HCT116 (cell line): ENCODE data around the gene PROSER2. TPM values are rescaled to one million over a fixed set of nuclear protein-coding genes. Genes with fewer than 3 reads are reported as not detected.

Experiments
- ATAC-seq: fragments of 200-7000 bp; cut with Tn5 transposase; 2 replicates; pipeline ENCODE4 v1.9.1; 2020; ENCODE audit warnings: mild to moderate bottlenecking, moderate library complexity
- BruUV-seq: library from RNA; stranded (reverse); fragments of 400-500 nt; replicated peaks from 2 replicates; lab custom pipeline; 2021; lab: Mats Ljungman, UMichigan
- CTCF ChIA-PET: fragments of 300-600 bp; sonication (Branson Sonifier 250); formaldehyde crosslinking; loops from one replicate; lab custom pipeline; 2021; ENCODE audit warnings: antibody characterized with exemption; lab: Charles Lee
- POLR2A ChIA-PET: fragments of 300-600, 350-600 bp; sonication (Branson Sonifier 250); formaldehyde crosslinking; loops from one replicate; lab custom pipeline; 2021; ENCODE audit warnings: antibody characterized with exemption; lab: Charles Lee
- RAD21 ChIA-PET, 2 experiments: fragments of 300-600 bp; sonication (Branson Sonifier 250); formaldehyde crosslinking; loops; one replicate each; lab custom pipeline; 2023; ENCODE audit warnings: low total read pairs in 2 of 2; ENCODE audit not compliant: uncharacterized antibody in 2 of 2, unreplicated experiment in 2 of 2, low non-redundant PET in 1 of 2; lab: Charles Lee
- DNase-seq: peaks from one replicate; pipeline ENCODE4 v3.0.0-alpha.2; 2010; ENCODE audit warnings: low read depth, low spot score
- H2AFZ ChIP-seq: fragments of 200-600 bp; shearing (Covaris generic), sonication (generic); 2 replicates; pipeline ENCODE4 v1.6.1; 2017; ENCODE audit warnings: low read depth, mixed run types, mixed read lengths, antibody characterized with exemption, low read length; ENCODE audit not compliant: poor library complexity, severe bottlenecking
- H3K27ac ChIP-seq: 2 replicates; pipeline ENCODE4 v1.5.1; 2012; ENCODE audit warnings: low read depth, low read length
- H3K27me3 ChIP-seq: fragments of 200-600 bp; sonication (generic); 2 replicates; pipeline ENCODE4 v1.6.1; 2016; ENCODE audit warnings: mixed run types, low read length, mixed read lengths; ENCODE audit not compliant: insufficient read depth
- H3K36me3 ChIP-seq, 2 experiments: fragments of 200-500 bp in 1 of 2; fragments of 200-600 bp in 1 of 2; sonication (Bioruptor generic) in 1 of 2; sonication (generic) in 1 of 2; 2 replicates each; pipeline versions ENCODE4 v1.5.1 to v1.6.1; 2014 to 2016; ENCODE audit warnings: low read length in 2 of 2, inconsistent platforms in 1 of 2, mixed read lengths in 1 of 2, mixed run types in 1 of 2; ENCODE audit not compliant: insufficient read depth in 2 of 2, control insufficient read depth in 1 of 2
- H3K4me1 ChIP-seq, 2 experiments: fragments of 200-600 bp in 1 of 2; sonication (generic) in 1 of 2; 2 replicates each; pipeline versions ENCODE4 v1.5.1 to v1.6.1; 2012 to 2017; ENCODE audit warnings: low read length in 2 of 2, inconsistent platforms in 1 of 2, mild to moderate bottlenecking in 1 of 2, mixed read lengths in 1 of 2, mixed run types in 1 of 2, moderate library complexity in 1 of 2; ENCODE audit not compliant: insufficient read depth in 2 of 2, control insufficient read depth in 1 of 2
- H3K4me2 ChIP-seq: fragments of 200-600 bp; sonication (generic); 2 replicates; pipeline ENCODE4 v1.6.1; 2017; ENCODE audit warnings: mixed run types, low read length, mixed read lengths
- H3K4me3 ChIP-seq, 2 experiments: fragments of 200-600 bp in 1 of 2; sonication (generic) in 1 of 2; replicated peaks in 1 of 2; 2 replicates each; pipeline ENCODE4 v1.5.1; 2011 to 2016; ENCODE audit warnings: low read length in 2 of 2, control low read depth in 1 of 2, low read depth in 1 of 2, mild to moderate bottlenecking in 1 of 2, mixed read lengths in 1 of 2, mixed run types in 1 of 2
- H3K79me2 ChIP-seq: fragments of 200-600 bp; sonication (generic); 2 replicates; pipeline ENCODE4 v1.6.1; 2017; ENCODE audit warnings: mild to moderate bottlenecking, mixed run types, low read length, moderate library complexity, mixed read lengths; ENCODE audit not compliant: insufficient read depth
- H3K9ac ChIP-seq: fragments of 200-600 bp; sonication (generic); 2 replicates; pipeline ENCODE4 v1.6.1; 2016; ENCODE audit warnings: low read length, mixed read lengths
- H3K9me2 ChIP-seq: fragments of 200-600 bp; sonication (generic), shearing (Covaris generic); 2 replicates; pipeline ENCODE4 v1.6.1; 2017; ENCODE audit warnings: mixed run types, mild to moderate bottlenecking, moderate library complexity; ENCODE audit not compliant: insufficient read depth
- H3K9me3 ChIP-seq, 2 experiments: fragments of 200-500 bp in 1 of 2; fragments of 200-600 bp in 1 of 2; sonication (Bioruptor generic) in 1 of 2; sonication (generic) in 1 of 2; 2 replicates each; pipeline ENCODE4 v1.6.1; 2014 to 2017; ENCODE audit warnings: low read length in 2 of 2, mixed read lengths in 2 of 2, inconsistent platforms in 1 of 2, low read depth in 1 of 2, mild to moderate bottlenecking in 1 of 2, mixed run types in 1 of 2, moderate library complexity in 1 of 2; ENCODE audit not compliant: control insufficient read depth in 1 of 2, insufficient read depth in 1 of 2
- H4K20me1 ChIP-seq: fragments of 200-600 bp; sonication (generic), shearing (Covaris generic); 2 replicates; pipeline ENCODE4 v1.6.1; 2017; ENCODE audit warnings: mixed run types, mild to moderate bottlenecking, moderate library complexity; ENCODE audit not compliant: insufficient read depth
- ATF3 ChIP-seq: IDR thresholded peaks from 2 replicates; pipeline ENCODE4 v1.6.1; 2012
- CTCF ChIP-seq, 3 experiments: fragments of 200-600 bp in 1 of 3; sonication (generic) in 1 of 3; IDR thresholded peaks in 2 of 3; conservative IDR thresholded peaks in 1 of 3; 2 replicates each; pipeline ENCODE4 v1.5.1; 2012 to 2017; ENCODE audit warnings: low read depth in 2 of 3, low read length in 2 of 3, antibody characterized with exemption in 1 of 3, borderline replicate concordance in 1 of 3, control low read depth in 1 of 3, mild to moderate bottlenecking in 1 of 3, mixed read lengths in 1 of 3, mixed run types in 1 of 3, moderate library complexity in 1 of 3; ENCODE audit not compliant: insufficient read depth in 1 of 3
- ELF1 ChIP-seq: IDR thresholded peaks from 2 replicates; pipeline ENCODE4 v1.6.1; 2012; ENCODE audit warnings: low read depth, borderline replicate concordance
- EZH2 ChIP-seq: fragments of 200-600 bp; sonication (generic); IDR thresholded peaks from 2 replicates; pipeline ENCODE4 v1.6.1; 2017; ENCODE audit warnings: antibody characterized with exemption, mixed run types
- EZH2phosphoT487 ChIP-seq: fragments of 200-600 bp; IDR thresholded peaks from 2 replicates; pipeline ENCODE4 v1.6.1; 2018; ENCODE audit warnings: antibody characterized with exemption, borderline replicate concordance
- JUND ChIP-seq: IDR thresholded peaks from 2 replicates; pipeline ENCODE4 v1.6.1; 2012
- MAX ChIP-seq: IDR thresholded peaks from 2 replicates; pipeline ENCODE4 v1.6.1; 2012
- POLR2A ChIP-seq: IDR thresholded peaks from 2 replicates; pipeline ENCODE4 v1.7.0; 2011; ENCODE audit warnings: borderline replicate concordance; ENCODE audit not compliant: insufficient read depth, insufficient read length; ENCODE audit errors: extremely low read depth
- RAD21 ChIP-seq: IDR thresholded peaks from 2 replicates; pipeline ENCODE4 v1.6.1; 2012; ENCODE audit warnings: low read depth, mild to moderate bottlenecking
- SRF ChIP-seq: IDR thresholded peaks from 2 replicates; pipeline ENCODE4 v1.6.1; 2012; ENCODE audit warnings: low read depth
- ZFX ChIP-seq: fragments of 450-650 bp; IDR thresholded peaks from 2 replicates; pipeline ENCODE4 v1.6.1; 2017
- ZNF274 ChIP-seq: fragments of 200-500 bp; sonication (Bioruptor generic); IDR thresholded peaks from 2 replicates; pipeline ENCODE4 v1.6.1; 2014; ENCODE audit warnings: mild to moderate bottlenecking, low read depth, low read length, inconsistent platforms
- intact Hi-C: fragments of 100-400 bp; cut with micrococcal nuclease; formaldehyde crosslinking; loops from 2 replicates; pipeline ENCODE4 v1.10.0; 2022
- total RNA-seq: library from RNA; stranded (reverse); gene quantifications from one replicate; pipeline ENCODE4 v1.2.1, GENCODE V29; 2021; ENCODE audit not compliant: unreplicated experiment

PROSER2 gene
- total RNA-seq, 1 experiment from 2014 or later, result 46.2 TPM

GRCh38 chr10:11831520-11831951 lies 8.4 kb downstream of the PROSER2 start:
- DNase-seq, result no peak
- CTCF ChIA-PET, result no interaction called here
- TF ChIP-seq EZH2phosphoT487 (no peak), CTCF (IDR thresholded peaks at IDR 0.05 in 2 of 3, conservative IDR thresholded peaks at IDR 0.05 in 1 of 3; ENCODE audit: borderline replicate concordance in 1 of 3, insufficient read depth in 1 of 3, low read depth in 2 of 3, low read length in 2 of 3) (no peak), RAD21 (no peak), SRF (no peak)
- TF ChIP-seq, all 23 proteins: peak for 0
- Histone ChIP-seq H3K4me3 (no peak overlapping the region), H3K36me3 (peaks cover 0 to 8% of the 10 kb centered on the region in 2 experiments; a peak in 1 of 4 replicates), H3K27ac (no peak overlapping the region), H2AFZ (no peak overlapping the region), H3K4me1 (peaks cover 0 to 30% of the 10 kb centered on the region in 2 experiments; a peak in 2 of 4 replicates), H3K27me3 (no peaks in the 10 kb centered on the region), H3K9ac (no peak overlapping the region), H3K4me2 (no peak overlapping the region), H3K79me2 (peaks cover 100% of the 10 kb centered on the region), H3K9me3 (no peaks in the 10 kb centered on the region), H3K9me2 (no peaks in the 10 kb centered on the region), H4K20me1 (peaks cover 22% of the 10 kb centered on the region; the same call in 1 of the 2 replicates)
- BruUV-seq, result no TSS peak
- no peak for ATAC-seq
- ChIA-PET POLR2A (no interaction called here), RAD21 (no interaction called here)
- intact Hi-C loops, result no loop called here

GRCh38 chr10:11832042-11832441 lies 8.9 kb downstream of the PROSER2 start:
- no peak overlapping the region for H3K4me2 ChIP-seq
- DNase-seq (no peak), ATAC-seq (no peak)
- peaks cover 0 to 8% of the 10 kb centered on the region in 2 experiments; a peak in 1 of 4 replicates for H3K36me3 ChIP-seq
- ChIA-PET POLR2A (no interaction called here), RAD21 (no interaction called here), CTCF (interaction anchor here (1.4 kb wide), 1 partner anchor 12 kb away, joined by 3 read pairs; no protein-coding TSS in a partner anchor)
- H3K27ac ChIP-seq, result no peak overlapping the region
- H3K4me1 ChIP-seq, result peaks cover 0 to 28% of the 10 kb centered on the region in 2 experiments; a peak in 2 of 4 replicates
- H3K27me3 ChIP-seq, result no peaks in the 10 kb centered on the region
- peaks cover 23% of the 10 kb centered on the region; the same call in 1 of the 2 replicates for H4K20me1 ChIP-seq
- H3K9ac ChIP-seq, result no peak overlapping the region
- no peak overlapping the region for H2AFZ ChIP-seq
- intact Hi-C loops, result no loop called here
- H3K9me3 ChIP-seq, result no peaks in the 10 kb centered on the region
- H3K79me2 ChIP-seq, result peaks cover 100% of the 10 kb centered on the region
- H3K4me3 ChIP-seq, result no peak overlapping the region
- no peaks in the 10 kb centered on the region for H3K9me2 ChIP-seq
- BruUV-seq, result no TSS peak
- no peak for TF ChIP-seq ZFX
- TF ChIP-seq ELF1, result no peak
- no peak for TF ChIP-seq RAD21
- TF ChIP-seq EZH2, result no peak
- TF ChIP-seq CTCF (IDR thresholded peaks at IDR 0.05 in 2 of 3, conservative IDR thresholded peaks at IDR 0.05 in 1 of 3; ENCODE audit: borderline replicate concordance in 1 of 3, insufficient read depth in 1 of 3, low read depth in 2 of 3, low read length in 2 of 3), result no peak
- TF ChIP-seq JUND, result no peak
- no peak for TF ChIP-seq ATF3
- no peak for TF ChIP-seq MAX
- TF ChIP-seq ZNF274, result no peak
- no peak for TF ChIP-seq POLR2A
- no peak for TF ChIP-seq EZH2phosphoT487
